Kidney (tissue), 14 donors: ENCODE measurements around the gene CENPX. TPM values are rescaled to one million over a fixed set of nuclear protein-coding genes. Genes with fewer than 3 reads are reported as not detected.

Experiments
- DNase-seq, 5 donors: peaks; one replicate each; pipeline ENCODE4 v3.0.0-alpha.2; 2013 to 2020
- FAIRE-seq: peaks from 2 replicates; lab custom pipeline; 2012; peaks lifted over from hg19 to GRCh38; lab: Jason Lieb, UNC
- H3K27ac ChIP-seq, 2 donors: one replicate each; pipeline ENCODE4 v1.7.0; 2013; ENCODE audit warnings: low read depth in 2 of 2, low read length in 2 of 2, inconsistent platforms in 1 of 2
- H3K27me3 ChIP-seq: one replicate; pipeline ENCODE4 v1.7.1; 2013; ENCODE audit warnings: low read length, inconsistent platforms; ENCODE audit not compliant: control insufficient read depth, insufficient read depth
- H3K36me3 ChIP-seq, 3 donors: one replicate each; pipeline versions ENCODE4 v1.7.0 to v1.7.1; 2013; ENCODE audit warnings: low read length in 3 of 3, control low read depth in 1 of 3, inconsistent platforms in 1 of 3; ENCODE audit not compliant: insufficient read depth in 3 of 3, control insufficient read depth in 2 of 3
- H3K4me1 ChIP-seq, 3 donors: one replicate each; pipeline versions ENCODE4 v1.7.0 to v1.7.1; 2013; ENCODE audit warnings: low read length in 3 of 3, inconsistent platforms in 1 of 3, low read depth in 1 of 3; ENCODE audit not compliant: control insufficient read depth in 2 of 3, insufficient read depth in 2 of 3
- H3K4me3 ChIP-seq, 3 donors: one replicate each; pipeline versions ENCODE4 v1.7.0 to v1.8.1; 2013; ENCODE audit warnings: low read length in 3 of 3, control low read depth in 1 of 3, inconsistent platforms in 1 of 3
- H3K9ac ChIP-seq, 3 donors: one replicate each; pipeline versions ENCODE4 v1.7.0 to v1.7.1; 2013; ENCODE audit warnings: low read length in 3 of 3, control low read depth in 1 of 3, inconsistent platforms in 1 of 3
- H3K9me3 ChIP-seq, 3 donors: one replicate each; pipeline versions ENCODE4 v1.7.0 to v1.7.1; 2013; ENCODE audit warnings: low read length in 3 of 3, control low read depth in 1 of 3, inconsistent platforms in 1 of 3; ENCODE audit not compliant: control insufficient read depth in 2 of 3, insufficient read depth in 1 of 3
- intact Hi-C: fragments of 100-400 bp; cut with DNase I; formaldehyde crosslinking; loops from one replicate; pipeline ENCODE4 v1.11.1; 2022
- polyA plus RNA-seq: library from polyadenylated mRNA; stranded (reverse); fragments of 350-450 nt; fragmentation: Illumina TruSeq; extraction: RNeasy Lipid Tissue Mini Kit (QIAGEN cat#74804); gene quantifications from one replicate; pipeline ENCODE4 v1.2.3, GENCODE V29; 2014; ENCODE audit warnings: low read depth, low replicate concordance; ENCODE audit not compliant: insufficient read depth
- total RNA-seq: library from RNA; stranded (reverse); fragmentation: NEBNext Ultra II Directional; extraction: Animal tissue kit (Norgen Biotek cat#: 25700); gene quantifications from one replicate; pipeline ENCODE4 v1.2.1, GENCODE V29; 2021
- TF ChIP-seq, protein P1 (sequence below): IDR thresholded peaks from 3 replicates; pipeline ENCODE4 v1.5.1; 2012; ENCODE audit warnings: mild to moderate bottlenecking, moderate library complexity, borderline replicate concordance; ENCODE audit not compliant: insufficient read depth; ENCODE audit errors: extremely low read depth
- donor health status: control.
- donor health status: control.
- donor health status: control.
- donor health status: control.
- donor health status: control.
- donor health status: DM: yes; HTN: yes; CAD: no.
- donor health status: Normal renal cell carcinoma (clear cell type).

The CENPX gene
- total and polyA plus RNA-seq, 2 donors from 2014 or later = 36.9 to 93.2 TPM

DNA sequence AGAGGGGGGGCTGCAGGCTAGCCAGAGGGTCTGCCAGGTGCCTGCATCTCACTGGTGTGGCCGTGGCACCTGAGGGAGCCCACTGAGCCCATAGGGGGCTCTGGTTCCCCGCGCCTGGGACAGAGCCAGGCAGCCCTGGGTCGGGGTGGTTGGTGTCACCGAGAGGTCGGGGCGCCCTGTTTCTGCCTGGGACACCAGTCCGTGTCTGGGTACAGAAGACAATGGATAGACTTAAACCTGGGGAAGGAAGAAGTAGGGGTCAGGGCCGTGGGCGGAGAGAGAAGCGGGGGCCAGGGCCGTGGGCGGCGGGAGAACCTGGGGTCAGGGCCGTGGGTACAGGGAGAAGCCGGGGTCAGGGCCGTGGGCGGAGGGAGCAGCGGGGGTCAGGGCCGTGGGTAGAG lies 25.9 kb upstream of the CENPX start:
- Histone ChIP-seq H3K4me3 (no peak overlapping the region), H3K4me1 (peaks cover 0 to 20% (median 8%) of the 10 kb centered on the region in 3 donors), H3K27ac (no peak overlapping the region), H3K9me3 (no peaks in the 10 kb centered on the region), H3K36me3 (peaks cover 0 to 3% (median 2%) of the 10 kb centered on the region in 3 donors), H3K9ac (no peak overlapping the region), H3K27me3 (no peaks in the 10 kb centered on the region)
- DNase-seq = no peak
- TF ChIP-seq, protein P1, sequence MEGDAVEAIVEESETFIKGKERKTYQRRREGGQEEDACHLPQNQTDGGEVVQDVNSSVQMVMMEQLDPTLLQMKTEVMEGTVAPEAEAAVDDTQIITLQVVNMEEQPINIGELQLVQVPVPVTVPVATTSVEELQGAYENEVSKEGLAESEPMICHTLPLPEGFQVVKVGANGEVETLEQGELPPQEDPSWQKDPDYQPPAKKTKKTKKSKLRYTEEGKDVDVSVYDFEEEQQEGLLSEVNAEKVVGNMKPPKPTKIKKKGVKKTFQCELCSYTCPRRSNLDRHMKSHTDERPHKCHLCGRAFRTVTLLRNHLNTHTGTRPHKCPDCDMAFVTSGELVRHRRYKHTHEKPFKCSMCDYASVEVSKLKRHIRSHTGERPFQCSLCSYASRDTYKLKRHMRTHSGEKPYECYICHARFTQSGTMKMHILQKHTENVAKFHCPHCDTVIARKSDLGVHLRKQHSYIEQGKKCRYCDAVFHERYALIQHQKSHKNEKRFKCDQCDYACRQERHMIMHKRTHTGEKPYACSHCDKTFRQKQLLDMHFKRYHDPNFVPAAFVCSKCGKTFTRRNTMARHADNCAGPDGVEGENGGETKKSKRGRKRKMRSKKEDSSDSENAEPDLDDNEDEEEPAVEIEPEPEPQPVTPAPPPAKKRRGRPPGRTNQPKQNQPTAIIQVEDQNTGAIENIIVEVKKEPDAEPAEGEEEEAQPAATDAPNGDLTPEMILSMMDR = no peak
- no peak for FAIRE-seq
- intact Hi-C loops = no loop called here

DNA sequence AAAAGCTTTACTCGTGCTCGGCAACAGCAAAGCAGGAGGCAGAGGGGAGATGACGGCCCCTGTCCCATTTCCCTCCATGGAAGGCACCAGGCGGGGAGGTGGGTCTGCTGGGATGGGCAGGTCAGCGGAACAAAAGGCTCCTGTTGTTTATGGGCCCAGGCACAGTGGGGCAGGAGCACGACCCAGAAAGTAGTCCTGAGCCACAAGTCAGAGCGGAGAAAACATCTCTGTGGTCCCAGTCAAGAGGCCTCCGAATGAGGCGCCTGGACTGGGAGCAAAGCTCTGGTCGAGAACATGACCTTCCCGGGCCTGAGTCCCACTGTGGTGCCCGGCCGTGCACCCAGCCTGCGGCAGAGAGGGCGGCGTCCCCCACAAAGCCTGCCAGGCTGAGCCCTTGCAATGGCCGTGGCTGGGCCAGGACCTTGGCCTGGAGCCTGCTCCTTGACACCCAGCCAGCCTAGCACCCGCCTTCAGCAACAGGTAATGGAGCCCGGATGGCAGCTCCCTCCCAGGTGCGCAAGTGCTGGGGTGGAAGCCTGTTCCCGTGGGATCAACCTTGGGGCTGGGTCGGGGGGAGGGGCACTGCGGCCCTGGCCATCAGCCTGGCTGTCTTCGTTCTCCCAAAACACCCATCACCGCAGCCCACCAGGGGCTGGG lies 25.4 kb upstream of the CENPX start:
- Histone ChIP-seq H3K4me1 (peaks cover 0 to 17% (median 4%) of the 10 kb centered on the region in 3 donors), H3K27ac (no peak overlapping the region), H3K4me3 (no peak overlapping the region), H3K36me3 (peaks cover 0 to 3% (median 2%) of the 10 kb centered on the region in 3 donors), H3K9me3 (no peaks in the 10 kb centered on the region), H3K27me3 (no peaks in the 10 kb centered on the region), H3K9ac (no peak overlapping the region)
- TF ChIP-seq, protein P1 = no peak
- FAIRE-seq = no peak
- intact Hi-C loops = no loop called here
- no peak for DNase-seq

- H3K36me3 ChIP-seq = peaks cover 0 to 3% (median 2%) of the 10 kb centered on the region in 3 donors
- no peak for FAIRE-seq
- no peaks in the 10 kb centered on the region for H3K9me3 ChIP-seq
- peaks cover 0 to 11% (median 0%) of the 10 kb centered on the region in 3 donors for H3K4me1 ChIP-seq
- intact Hi-C loops = no loop called here
- no peak overlapping the region for H3K9ac ChIP-seq
- TF ChIP-seq, protein P1 = no peak
- H3K4me3 ChIP-seq = no peak overlapping the region
- DNase-seq = no peak
- no peak overlapping the region for H3K27ac ChIP-seq
- H3K27me3 ChIP-seq = no peaks in the 10 kb centered on the region
These were observed 24.7 kb upstream of the CENPX start for GRCh38 chr17:82047379-82047778.
